ENCODE measurements around the gene TLR10.

Gene TLR10

GRCh38 chr4:38733663-38734062 lies 49.1 kb downstream of the TLR10 start:
- H3K4me3 Mint-ChIP-seq = no peak overlapping the region
- H3K27ac Mint-ChIP-seq = peak overlapping the region in 1 of 2 donors; percentile 64
- H3K27me3 Mint-ChIP-seq = no peaks in the 10 kb centered on the region
- DNase-seq (no peak), ATAC-seq (no peak)
- H3K4me1 Mint-ChIP-seq = peaks cover 14% of the 10 kb centered on the region
- H3K9me3 Mint-ChIP-seq = peaks cover 14 to 15% of the 10 kb centered on the region in 2 donors

DNA sequence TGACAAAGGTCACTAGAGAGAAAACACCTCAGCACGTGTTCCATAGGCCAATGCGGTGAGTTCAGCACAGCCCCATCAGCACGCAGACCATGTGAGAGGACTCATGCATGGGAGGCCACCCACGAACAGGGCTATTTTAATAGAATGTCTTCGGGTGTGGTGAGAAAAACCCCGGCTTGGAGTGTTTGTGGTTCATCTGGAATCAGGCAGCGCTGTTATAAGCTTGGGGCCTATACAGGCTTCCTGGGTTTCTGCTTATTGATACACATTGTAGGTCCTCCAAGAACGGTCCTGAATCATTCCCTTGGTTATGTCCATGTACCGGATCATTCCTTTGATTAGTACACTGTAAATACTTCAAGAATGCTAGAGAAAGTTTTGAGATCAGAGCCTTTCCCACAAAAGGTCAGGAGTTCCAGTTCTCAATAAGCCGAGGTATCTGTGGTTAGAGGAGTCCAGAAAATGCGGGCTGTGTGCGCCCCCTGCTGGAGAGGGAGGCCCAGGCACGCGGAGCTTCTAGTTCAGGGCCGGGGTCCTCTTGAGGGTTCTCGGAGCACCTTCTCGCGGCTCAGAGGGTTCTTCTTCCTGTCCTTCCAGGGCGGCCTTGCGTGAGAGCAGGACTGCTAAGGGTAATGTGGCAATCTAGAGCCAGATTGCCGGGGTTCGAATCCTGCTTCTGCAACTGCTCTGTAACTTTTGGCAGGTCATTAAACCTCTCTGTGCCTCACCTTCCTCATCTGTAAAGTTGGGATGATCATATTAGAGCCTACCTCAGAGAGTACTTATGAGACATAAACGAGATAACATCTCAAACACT lies 51.8 kb downstream of the TLR10 start:
- peak overlapping the region in 1 of 2 donors; percentile 63 for H3K27ac Mint-ChIP-seq
- ATAC-seq (peak; percentile 92), DNase-seq (peak; percentile 79 to 81)
- peaks cover 14% of the 10 kb centered on the region for H3K4me1 Mint-ChIP-seq
- no peaks in the 10 kb centered on the region for H3K27me3 Mint-ChIP-seq
- H3K9me3 Mint-ChIP-seq = peaks cover 14 to 15% of the 10 kb centered on the region in 2 donors
- peak overlapping the region in 1 of 2 donors; percentile 49 for H3K4me3 Mint-ChIP-seq

DNA sequence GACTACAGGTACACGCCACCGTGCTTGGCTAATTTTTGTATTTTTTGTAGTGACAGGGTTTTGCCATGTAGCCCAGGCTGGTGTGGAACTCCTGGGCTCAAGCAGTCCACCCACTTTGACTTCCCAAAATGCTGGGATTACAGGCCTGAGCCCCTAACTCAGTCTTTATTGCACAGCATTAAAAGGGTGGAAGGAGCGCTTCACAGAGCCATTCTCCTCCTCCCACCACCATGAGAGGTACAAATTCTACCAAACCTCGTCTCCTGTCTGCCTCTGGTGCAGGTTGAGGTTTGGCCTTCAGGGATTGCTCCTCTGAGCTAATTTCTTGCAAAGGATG lies 52.3 kb downstream of the TLR10 start:
- no peaks in the 10 kb centered on the region for H3K27me3 Mint-ChIP-seq
- H3K27ac Mint-ChIP-seq = peak overlapping the region in 1 of 2 donors; percentile 59
- no peak for ATAC-seq

GRCh38 chr4:38728631-38729141 lies 54.1 kb downstream of the TLR10 start:
- no peak overlapping the region for H3K4me3 Mint-ChIP-seq
- H3K27me3 Mint-ChIP-seq = no peaks in the 10 kb centered on the region
- no peak for ATAC-seq
- no peak for DNase-seq
- H3K9me3 Mint-ChIP-seq = peaks cover 9 to 10% of the 10 kb centered on the region in 2 donors
- no peak overlapping the region for H3K27ac Mint-ChIP-seq
- peaks cover 22% of the 10 kb centered on the region for H3K4me1 Mint-ChIP-seq

More for the DNA sequence above, 52.3 kb downstream of the TLR10 start:
- peaks cover 14 to 15% of the 10 kb centered on the region in 2 donors for H3K9me3 Mint-ChIP-seq
- H3K4me3 Mint-ChIP-seq = no peak overlapping the region
- H3K4me1 Mint-ChIP-seq = peaks cover 14% of the 10 kb centered on the region
- no peak for DNase-seq

DNA sequence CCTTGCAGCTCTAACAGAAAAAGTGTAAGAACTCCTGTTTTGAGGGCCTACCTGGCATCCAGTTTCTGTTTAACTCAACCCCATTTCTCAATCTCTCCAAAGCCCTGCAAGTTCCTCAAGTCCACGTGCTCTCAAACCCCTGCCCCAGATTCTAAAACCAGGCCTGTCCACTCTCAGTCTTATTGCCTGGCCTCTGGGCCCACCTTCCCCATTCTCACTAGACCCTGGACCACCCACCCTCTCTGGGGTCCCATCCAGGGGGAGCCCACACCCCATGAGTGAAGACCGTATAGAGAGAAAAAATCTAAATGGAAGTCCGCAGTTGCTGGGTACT lies 58.3 kb downstream of the TLR10 start:
- DNase-seq (no peak), ATAC-seq (no peak)
- Mint-ChIP-seq H3K4me1 (peaks cover 8% of the 10 kb centered on the region), H3K4me3 (no peak overlapping the region), H3K27me3 (no peaks in the 10 kb centered on the region), H3K9me3 (no peaks in the 10 kb centered on the region), H3K27ac (no peak overlapping the region)

DNA sequence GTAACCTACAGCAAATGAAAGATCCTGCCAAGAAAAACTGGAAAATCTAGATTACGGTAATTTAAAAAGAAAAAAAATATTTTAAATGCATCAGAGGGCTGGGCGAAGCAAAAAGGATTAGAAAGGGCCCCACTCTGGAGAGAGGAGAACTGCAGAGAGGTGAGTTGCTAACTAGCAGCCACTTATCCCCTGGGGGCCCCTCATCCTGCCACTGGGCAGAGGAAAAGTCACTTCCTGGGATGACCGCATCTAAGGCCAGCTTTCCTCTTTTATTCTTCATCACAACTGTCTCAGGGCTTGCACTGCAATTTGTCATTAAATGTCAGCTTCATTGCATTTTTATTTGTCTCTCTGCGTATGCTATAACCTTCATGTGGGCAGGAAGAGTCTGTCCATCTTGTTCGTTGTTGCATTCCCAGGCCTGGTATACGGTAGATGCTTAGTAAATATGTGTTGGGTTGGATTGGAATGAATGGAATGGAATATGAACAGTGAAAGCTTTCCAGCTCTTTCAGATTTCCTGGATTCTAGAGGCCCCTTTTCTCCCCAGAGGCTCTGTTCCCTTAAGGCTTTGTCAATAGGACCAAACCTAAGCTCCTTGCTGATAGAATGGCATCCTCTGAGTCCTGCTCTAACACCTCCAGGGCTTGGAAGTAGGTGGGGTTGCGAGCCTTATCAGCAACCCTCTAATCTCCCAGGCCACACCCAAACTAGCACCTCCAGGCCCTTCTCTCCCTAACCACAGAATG lies 58.9 kb downstream of the TLR10 start:
- H3K27ac Mint-ChIP-seq = no peak overlapping the region
- H3K9me3 Mint-ChIP-seq = no peaks in the 10 kb centered on the region
- no peak for DNase-seq
- H3K27me3 Mint-ChIP-seq = no peaks in the 10 kb centered on the region
- H3K4me3 Mint-ChIP-seq = no peak overlapping the region
- H3K4me1 Mint-ChIP-seq = peaks cover 8% of the 10 kb centered on the region
- ATAC-seq = no peak

GRCh38 chr4:38723114-38723513 lies 59.7 kb downstream of the TLR10 start:
- no peaks in the 10 kb centered on the region for H3K27me3 Mint-ChIP-seq
- no peak for ATAC-seq
- H3K4me1 Mint-ChIP-seq = peaks cover 8% of the 10 kb centered on the region
- H3K9me3 Mint-ChIP-seq = no peaks in the 10 kb centered on the region
- no peak overlapping the region for H3K27ac Mint-ChIP-seq
- H3K4me3 Mint-ChIP-seq = no peak overlapping the region
- no peak for DNase-seq

Data from stimulated activated naive CD8-positive, alpha-beta T cell treated with anti-CD3 and anti-CD28 coated beads, Interleukin-15, amount 100 ng/mL, for 72 hours (primary cell).